ENCODE data around the gene PHEX.

The PHEX gene

DNA sequence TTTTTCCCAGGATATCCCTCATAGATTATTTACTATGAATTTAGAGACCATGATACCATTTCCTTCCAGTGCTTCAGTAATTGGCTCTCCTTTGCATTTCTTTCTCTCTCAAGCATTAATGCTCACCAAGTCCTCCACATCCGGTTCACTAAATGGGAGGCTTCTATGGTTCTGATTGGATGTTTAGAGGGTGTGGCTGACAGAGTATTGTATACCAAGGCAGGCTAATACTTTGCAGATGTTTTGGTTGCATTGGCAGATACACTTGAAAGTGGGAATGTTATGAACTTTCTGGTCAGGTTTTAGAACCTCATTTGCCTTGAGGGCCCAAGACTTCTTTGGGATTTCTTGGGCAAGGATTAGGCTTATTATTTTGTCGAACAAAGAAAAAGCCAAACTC, 264.7 kb downstream of the PHEX start:
- no peak overlapping the region for H3K4me3 ChIP-seq (ENCODE audit: low read depth, low read length)
- TF ChIP-seq, protein P1, sequence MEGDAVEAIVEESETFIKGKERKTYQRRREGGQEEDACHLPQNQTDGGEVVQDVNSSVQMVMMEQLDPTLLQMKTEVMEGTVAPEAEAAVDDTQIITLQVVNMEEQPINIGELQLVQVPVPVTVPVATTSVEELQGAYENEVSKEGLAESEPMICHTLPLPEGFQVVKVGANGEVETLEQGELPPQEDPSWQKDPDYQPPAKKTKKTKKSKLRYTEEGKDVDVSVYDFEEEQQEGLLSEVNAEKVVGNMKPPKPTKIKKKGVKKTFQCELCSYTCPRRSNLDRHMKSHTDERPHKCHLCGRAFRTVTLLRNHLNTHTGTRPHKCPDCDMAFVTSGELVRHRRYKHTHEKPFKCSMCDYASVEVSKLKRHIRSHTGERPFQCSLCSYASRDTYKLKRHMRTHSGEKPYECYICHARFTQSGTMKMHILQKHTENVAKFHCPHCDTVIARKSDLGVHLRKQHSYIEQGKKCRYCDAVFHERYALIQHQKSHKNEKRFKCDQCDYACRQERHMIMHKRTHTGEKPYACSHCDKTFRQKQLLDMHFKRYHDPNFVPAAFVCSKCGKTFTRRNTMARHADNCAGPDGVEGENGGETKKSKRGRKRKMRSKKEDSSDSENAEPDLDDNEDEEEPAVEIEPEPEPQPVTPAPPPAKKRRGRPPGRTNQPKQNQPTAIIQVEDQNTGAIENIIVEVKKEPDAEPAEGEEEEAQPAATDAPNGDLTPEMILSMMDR (IDR thresholded peaks at IDR 0.05; ENCODE audit: low read depth, low read length): no peak

DNA sequence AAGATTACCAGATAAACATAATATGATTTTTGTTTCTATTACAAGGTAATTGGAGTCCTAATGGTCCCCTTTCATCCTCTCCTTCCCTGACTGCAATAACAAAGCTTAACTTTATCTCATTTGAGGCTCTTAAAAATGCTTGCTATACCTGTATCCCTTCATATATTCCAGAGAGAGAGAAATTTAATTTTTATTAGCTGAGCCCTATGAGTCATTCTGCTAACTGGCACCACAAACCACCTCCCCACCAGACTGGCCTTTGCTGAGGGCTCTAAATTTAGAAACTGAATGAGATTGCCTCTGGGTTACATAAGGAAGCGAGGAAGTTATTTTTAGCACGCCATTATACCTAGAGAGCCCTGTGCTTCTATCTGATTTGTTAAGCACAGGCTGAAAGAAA, 268.0 kb downstream of the PHEX start:
- H3K4me3 ChIP-seq (ENCODE audit: low read depth, low read length): no peak overlapping the region
- TF ChIP-seq, protein P1 (IDR thresholded peaks at IDR 0.05; ENCODE audit: low read depth, low read length): no peak
